Prostate gland (tissue), 2 donors: ENCODE measurements around the gene KRT6C.

Source experiments
- CTCF ChIP-seq, 4 experiments: fragments of 200-600 bp in 2 of 4; fragments of 450-650 bp in 2 of 4; sonication (generic) in 2 of 4; IDR thresholded peaks; 1 replicate in 3 of 4; 2 replicates in 1 of 4; pipeline ENCODE4 v1.5.1; 2016 to 2019; ENCODE audit warnings: antibody characterized with exemption in 4 of 4, mild to moderate bottlenecking in 2 of 4, moderate library complexity in 2 of 4
- POLR2AphosphoS5 ChIP-seq: sonication (generic); formaldehyde crosslinking; IDR thresholded peaks from one replicate; pipeline ENCODE4 v1.6.1; 2017; ENCODE audit warnings: antibody characterized with exemption

- TF ChIP-seq CTCF (IDR thresholded peaks at IDR 0.05): no peak
- no peak for TF ChIP-seq POLR2AphosphoS5
Measured at GRCh38 chr12:52439420-52439819, 34.2 kb downstream of the KRT6C start.
